Lung (tissue), 12 donors: ENCODE results near the gene MRGPRF. TPM values are rescaled to one million over a fixed set of nuclear protein-coding genes. Genes with fewer than 3 reads are reported as not detected.

Experiments
- ATAC-seq: fragments of 200-7000 bp; cut with Tn5 transposase; one replicate; pipeline ENCODE4 v1.9.1; 2020; ENCODE audit warnings: moderate number of reproducible peaks; ENCODE audit not compliant: insufficient read depth, low FRiP score
- DNase-seq, 3 donors: peaks; one replicate each; pipeline ENCODE4 v3.0.0-alpha.2; 2013 to 2017
- H3K27ac ChIP-seq, 2 donors: one replicate each; pipeline ENCODE4 v1.5.1; 2013; ENCODE audit warnings: mild to moderate bottlenecking in 2 of 2, moderate library complexity in 2 of 2, control low read depth in 1 of 2, inconsistent platforms in 1 of 2, low read depth in 1 of 2, low read length in 1 of 2
- H3K27me3 ChIP-seq, 3 donors: one replicate each; pipeline ENCODE4 v1.5.1; 2013; ENCODE audit warnings: low read length in 2 of 3; ENCODE audit not compliant: control insufficient read depth in 3 of 3, insufficient read depth in 3 of 3
- H3K36me3 ChIP-seq, 4 donors: one replicate each; pipeline ENCODE4 v1.5.1; 2013; ENCODE audit warnings: low read length in 4 of 4, mild to moderate bottlenecking in 1 of 4, moderate library complexity in 1 of 4; ENCODE audit not compliant: control insufficient read depth in 4 of 4, insufficient read depth in 4 of 4
- H3K4me1 ChIP-seq, 5 donors: one replicate each; pipeline ENCODE4 v1.5.1; 2013; ENCODE audit warnings: low read length in 5 of 5, mild to moderate bottlenecking in 2 of 5, moderate library complexity in 1 of 5; ENCODE audit not compliant: control insufficient read depth in 5 of 5, insufficient read depth in 5 of 5
- H3K4me3 ChIP-seq: one replicate; pipeline ENCODE4 v1.5.1; 2013; ENCODE audit warnings: mild to moderate bottlenecking, control low read depth, moderate library complexity
- H3K9ac ChIP-seq, 2 donors: one replicate each; pipeline ENCODE4 v1.5.1; 2013; ENCODE audit warnings: low read length in 2 of 2, control low read depth in 1 of 2; ENCODE audit not compliant: insufficient read depth in 1 of 2
- H3K9me3 ChIP-seq, 4 donors: one replicate each; pipeline ENCODE4 v1.5.1; 2013; ENCODE audit warnings: low read length in 3 of 4, mild to moderate bottlenecking in 1 of 4, moderate library complexity in 1 of 4; ENCODE audit not compliant: control insufficient read depth in 4 of 4, insufficient read depth in 3 of 4
- CTCF ChIP-seq: IDR thresholded peaks from 2 replicates; pipeline ENCODE4 v1.5.1; 2012; ENCODE audit warnings: mild to moderate bottlenecking; ENCODE audit errors: control extremely low read depth, extremely low read depth
- WGBS, 2 donors: extraction: QIAGEN DNeasy Blood & Tissue Kit; methylation state at CpG; one replicate each; pipeline ENCODE4 v1.1.7; 2013; 5-methylcytosine and 5-hydroxymethylcytosine counted together
- polyA plus RNA-seq, 2 donors: library from polyadenylated mRNA; stranded (reverse); fragments of 200-250 nt; gene quantifications; one replicate each; pipeline ENCODE4 v1.2.1, GENCODE V29; 2013
- total RNA-seq, 2 donors: library from RNA; depleted of rRNA in 1 of 2; stranded (reverse); fragments of >200 nt in 1 of 2; gene quantifications; one replicate each; pipeline ENCODE4 v1.2.1, GENCODE V29; 2014 to 2021
- donor health status: control.
- donor health status: control.
- donor health status: Bipolar disorder and iron deficiency.
- donor health status: healthy.
- donor health status: DM: yes; HTN: yes; CAD: no.

MRGPRF gene
- total and polyA plus RNA-seq, 4 donors = 9.2 to 16.8 (median 12.2) TPM

- Histone ChIP-seq H3K9ac (no peak overlapping the region), H3K36me3 (peaks cover 0 to 11% (median 0%) of the 10 kb centered on the region in 4 donors), H3K27me3 (no peaks in the 10 kb centered on the region), H3K4me1 (peaks cover 0 to 16% (median 4%) of the 10 kb centered on the region in 5 donors), H3K27ac (no peak overlapping the region), H3K4me3 (no peak overlapping the region), H3K9me3 (no peaks in the 10 kb centered on the region)
- ATAC-seq (no peak), DNase-seq (no peak)
- no peak for TF ChIP-seq CTCF
- WGBS, 2 donors = 91 to 94% methylated on average over 20 of the region's 20 CpGs
Measured at GRCh38 chr11:69051381-69052342, 38.6 kb upstream of the MRGPRF start.

GRCh38 chr11:69050592-69051380 is 37.7 kb upstream of the MRGPRF start:
- peaks cover 0 to 16% (median 4%) of the 10 kb centered on the region in 5 donors for H3K4me1 ChIP-seq
- ATAC-seq (no peak), DNase-seq (no peak)
- no peak overlapping the region for H3K4me3 ChIP-seq
- H3K27me3 ChIP-seq = no peaks in the 10 kb centered on the region
- H3K36me3 ChIP-seq = peaks cover 0 to 11% (median 0%) of the 10 kb centered on the region in 4 donors
- H3K9ac ChIP-seq = no peak overlapping the region
- WGBS, 2 donors = 89% methylated on average over 18 of the region's 18 CpGs
- H3K9me3 ChIP-seq = no peaks in the 10 kb centered on the region
- no peak for TF ChIP-seq CTCF
- no peak overlapping the region for H3K27ac ChIP-seq

- peak overlapping the region; percentile 83 for H3K4me3 ChIP-seq
- peaks cover 0 to 2% (median 0%) of the 10 kb centered on the region in 4 donors for H3K36me3 ChIP-seq
- no peaks in the 10 kb centered on the region for H3K9me3 ChIP-seq
- ATAC-seq (no peak), DNase-seq (no peak)
- peak overlapping the region; percentile 53 to 61 for H3K9ac ChIP-seq
- no peaks in the 10 kb centered on the region for H3K27me3 ChIP-seq
- peaks cover 0 to 22% (median 4%) of the 10 kb centered on the region in 5 donors for H3K4me1 ChIP-seq
- 8 to 14% methylated on average over 15 of the region's 15 CpGs for WGBS, 2 donors
- peak overlapping the region; percentile 71 for H3K27ac ChIP-seq
- no peak for TF ChIP-seq CTCF
Measured at GRCh38 chr11:69049490-69049867, 36.4 kb upstream of the MRGPRF start.
